ENCODE data around the gene CSMD2. TPM values are rescaled to one million over a fixed set of nuclear protein-coding genes. Genes with fewer than 3 reads are reported as not detected.
A peak's percentile ranks its signal among the peaks of the same experiment; 100 is the strongest.

Gene CSMD2
- total and polyA plus RNA-seq, 8 donors = 0.20 to 0.81 (median 0.47) TPM

GRCh38 chr1:33635336-33636012 is 529.6 kb downstream of the CSMD2 start:
- intact Hi-C loops (cut with DNase I) = loop anchor here in 1 of 2 donors (10.0 kb wide), 1 partner anchor 959 kb away; no protein-coding TSS in a partner anchor
- DNase-seq (no peak), ATAC-seq (no peak)
- Histone ChIP-seq H3K9me3 (no peaks in the 10 kb centered on the region), H3K4me1 (no peaks in the 10 kb centered on the region), H3K4me3 (no peak overlapping the region), H3K27ac (no peak overlapping the region), H3K27me3 (peaks cover 6 to 27% of the 10 kb centered on the region in 2 donors), H3K36me3 (no peaks in the 10 kb centered on the region)
- no peak for TF ChIP-seq CTCF (IDR thresholded peaks at IDR 0.05)

GRCh38 chr1:33634806-33635205 is 530.2 kb downstream of the CSMD2 start:
- Histone ChIP-seq H3K9me3 (no peaks in the 10 kb centered on the region), H3K27ac (no peak overlapping the region), H3K4me1 (no peaks in the 10 kb centered on the region), H3K36me3 (no peaks in the 10 kb centered on the region), H3K4me3 (no peak overlapping the region), H3K27me3 (peaks cover 6 to 34% of the 10 kb centered on the region in 2 donors)
- DNase-seq = peak in 1 of 4 donors; percentile 34
- intact Hi-C loops (cut with DNase I) = loop anchor here in 1 of 2 donors (10.0 kb wide), 1 partner anchor 960 kb away; no protein-coding TSS in a partner anchor
- peak; percentile 54 to 57 for TF ChIP-seq CTCF (IDR thresholded peaks at IDR 0.05)
- ATAC-seq = peak; percentile 70

- no peaks in the 10 kb centered on the region for H3K4me1 ChIP-seq
- H3K36me3 ChIP-seq = no peaks in the 10 kb centered on the region
- H3K27me3 ChIP-seq = peaks cover 9 to 39% of the 10 kb centered on the region in 2 donors
- H3K4me3 ChIP-seq = no peak overlapping the region
- H3K9me3 ChIP-seq = no peaks in the 10 kb centered on the region
- intact Hi-C loops (cut with DNase I) = loop anchor here in 1 of 2 donors (10.0 kb wide), 1 partner anchor 961 kb away; no protein-coding TSS in a partner anchor
- DNase-seq (no peak), ATAC-seq (no peak)
- no peak for TF ChIP-seq CTCF (IDR thresholded peaks at IDR 0.05)
- H3K27ac ChIP-seq = no peak overlapping the region
These were observed 530.9 kb downstream of the CSMD2 start for GRCh38 chr1:33634143-33634542.

GRCh38 chr1:33633019-33633801 is 531.8 kb downstream of the CSMD2 start:
- Histone ChIP-seq H3K4me3 (no peak overlapping the region), H3K27ac (no peak overlapping the region), H3K36me3 (no peaks in the 10 kb centered on the region), H3K27me3 (peaks cover 9 to 44% of the 10 kb centered on the region in 2 donors), H3K4me1 (no peaks in the 10 kb centered on the region), H3K9me3 (no peaks in the 10 kb centered on the region)
- intact Hi-C loops (cut with DNase I) = loop anchor here in 1 of 2 donors (10.0 kb wide), 1 partner anchor 962 kb away; no protein-coding TSS in a partner anchor
- TF ChIP-seq CTCF (IDR thresholded peaks at IDR 0.05) = peak; percentile 75 to 94
- ATAC-seq (peak; percentile 99), DNase-seq (peak; percentile 74 to 89 (median 88))

GRCh38 chr1:33630686-33631085 is 534.3 kb downstream of the CSMD2 start:
- Histone ChIP-seq H3K9me3 (no peaks in the 10 kb centered on the region), H3K27me3 (peaks cover 9 to 56% of the 10 kb centered on the region in 2 donors), H3K36me3 (no peaks in the 10 kb centered on the region), H3K4me1 (no peaks in the 10 kb centered on the region), H3K27ac (no peak overlapping the region), H3K4me3 (no peak overlapping the region)
- DNase-seq (no peak), ATAC-seq (no peak)
- intact Hi-C loops (cut with DNase I) = loop anchor here in 1 of 2 donors (10.0 kb wide), 1 partner anchor 964 kb away; no protein-coding TSS in a partner anchor
- TF ChIP-seq CTCF (IDR thresholded peaks at IDR 0.05) = no peak
